DMS53 (cell line): ENCODE results near the gene ZIK1.

ENCODE experiments used
- DNase-seq: peaks from one replicate; lab custom pipeline; 2025; lab: John Stamatoyannopoulos, UW

ZIK1 gene

DNA sequence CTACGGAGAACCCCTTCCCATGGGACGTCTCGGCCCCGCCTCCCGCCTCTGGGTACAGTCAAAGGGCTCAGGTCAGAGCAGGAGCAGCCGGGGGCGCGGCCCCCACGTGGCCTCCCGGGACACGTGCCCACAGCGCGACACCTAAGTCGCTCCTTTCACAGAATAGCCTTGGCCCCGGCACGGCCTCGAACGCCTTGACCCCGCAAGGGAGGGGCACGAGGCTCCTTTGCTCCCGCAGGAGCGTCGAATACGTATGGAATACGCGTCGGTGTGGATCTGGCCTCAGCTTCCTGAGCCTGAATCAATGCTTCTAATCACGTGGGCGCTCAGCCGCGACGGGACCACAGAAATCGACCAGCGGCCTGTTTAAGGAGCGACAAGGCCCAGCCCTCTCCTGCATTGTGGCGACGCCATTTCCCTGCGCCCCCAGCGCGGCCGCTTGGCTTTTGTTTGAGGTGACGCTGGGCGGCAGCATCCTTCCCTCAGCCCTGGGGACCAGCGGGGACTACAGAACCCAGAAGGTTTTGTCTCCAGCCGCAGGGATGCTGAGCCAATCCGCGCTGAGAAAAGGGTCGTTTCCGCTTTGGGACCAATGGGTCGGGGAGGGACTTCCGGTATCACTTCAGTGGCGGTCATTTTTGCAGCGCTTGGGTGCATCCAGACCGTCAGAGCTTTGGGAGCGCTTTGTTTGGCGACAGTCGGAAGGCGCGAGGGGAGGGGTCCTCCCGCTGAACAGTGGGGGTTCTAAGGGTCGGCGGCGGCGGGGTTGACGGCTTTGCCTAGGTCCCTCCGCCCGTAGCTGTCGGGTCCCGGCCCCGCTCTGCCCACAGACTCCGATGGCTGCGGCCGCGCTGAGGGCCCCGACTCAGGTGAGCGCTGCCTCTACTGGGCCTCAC is at the start of gene ZIK1:
TSS of gene ZIK1 (plus strand) at position 625 of the 896 bp plus-strand sequence. CDS start at position 837, 212 bp downstream.
- DNase-seq: peak; percentile 97

- DNase-seq: no peak
Observed at GRCh38 chr19:57537953-57538547, 45.9 kb upstream of the ZIK1 start.

- DNase-seq: no peak
Observed at GRCh38 chr19:57546513-57546912, 37.4 kb upstream of the ZIK1 start.

- DNase-seq: peak; percentile 15
Observed at GRCh38 chr19:57552432-57552831, 31.5 kb upstream of the ZIK1 start.

DNA sequence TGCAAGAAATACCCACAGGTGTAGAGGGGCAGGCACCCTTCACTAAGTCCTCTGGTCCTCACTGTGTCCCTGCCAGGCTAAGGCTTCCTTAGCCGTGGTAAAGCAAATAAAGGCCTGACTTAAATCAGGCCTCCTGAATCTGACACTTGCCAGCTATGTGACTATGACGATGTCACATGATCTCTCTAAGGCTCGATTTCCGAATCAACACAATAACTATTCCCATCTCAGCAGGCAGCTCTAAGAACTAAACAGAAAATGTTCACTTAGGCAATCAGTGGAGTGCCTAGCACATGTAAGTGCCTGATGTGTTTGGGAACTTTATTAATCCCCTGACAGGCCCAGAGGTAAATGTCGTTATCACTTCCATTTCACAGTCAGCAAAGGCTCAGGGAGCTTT is 26.3 kb upstream of the ZIK1 start:
- no peak for DNase-seq

- DNase-seq: no peak
Observed at GRCh38 chr19:57558525-57558924, 25.4 kb upstream of the ZIK1 start.

GRCh38 chr19:57559008-57559403 is 24.9 kb upstream of the ZIK1 start:
- DNase-seq: peak; percentile 56

DNA sequence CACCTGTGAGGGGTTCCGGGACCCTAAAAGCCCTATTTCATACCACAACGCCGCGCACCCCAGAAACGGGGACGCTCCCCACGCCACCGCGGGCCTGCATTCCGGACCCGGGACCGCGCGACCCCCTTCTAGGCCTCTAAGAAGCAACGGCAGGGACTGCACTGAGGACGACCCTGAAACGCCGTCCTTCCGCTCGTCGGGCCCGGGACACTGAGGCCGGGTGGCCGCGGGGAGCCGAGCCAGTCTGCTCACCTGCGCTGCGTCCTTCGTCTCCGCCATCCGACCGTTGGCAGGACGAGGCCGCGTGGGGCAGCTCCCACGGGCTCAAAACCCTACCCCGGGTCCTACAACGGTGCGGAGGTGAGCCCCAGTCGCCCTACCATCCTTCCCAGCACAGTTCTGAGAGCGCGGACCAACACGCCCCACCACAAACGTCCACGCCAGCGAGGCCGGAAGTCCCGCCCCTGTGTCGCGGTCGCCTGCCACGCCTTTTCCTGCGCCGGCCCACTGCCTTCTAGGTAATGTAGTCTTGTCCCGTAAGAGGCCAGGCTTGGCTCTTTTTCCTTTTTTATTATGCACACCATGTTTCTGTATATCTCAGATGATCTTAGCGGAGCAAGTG is 24.4 kb upstream of the ZIK1 start, which contains the start of gene ZNF550:
TSS of gene ZNF550 (minus strand) at position 460 of the 622 bp plus-strand sequence. CDS start at position 279, 181 bp downstream.
- DNase-seq: peak; percentile 93

- DNase-seq: peak; percentile 66
Observed at GRCh38 chr19:57560049-57560491, 23.9 kb upstream of the ZIK1 start.

- peak; percentile 9 for DNase-seq
Observed at GRCh38 chr19:57563547-57563946, 20.4 kb upstream of the ZIK1 start.

DNA sequence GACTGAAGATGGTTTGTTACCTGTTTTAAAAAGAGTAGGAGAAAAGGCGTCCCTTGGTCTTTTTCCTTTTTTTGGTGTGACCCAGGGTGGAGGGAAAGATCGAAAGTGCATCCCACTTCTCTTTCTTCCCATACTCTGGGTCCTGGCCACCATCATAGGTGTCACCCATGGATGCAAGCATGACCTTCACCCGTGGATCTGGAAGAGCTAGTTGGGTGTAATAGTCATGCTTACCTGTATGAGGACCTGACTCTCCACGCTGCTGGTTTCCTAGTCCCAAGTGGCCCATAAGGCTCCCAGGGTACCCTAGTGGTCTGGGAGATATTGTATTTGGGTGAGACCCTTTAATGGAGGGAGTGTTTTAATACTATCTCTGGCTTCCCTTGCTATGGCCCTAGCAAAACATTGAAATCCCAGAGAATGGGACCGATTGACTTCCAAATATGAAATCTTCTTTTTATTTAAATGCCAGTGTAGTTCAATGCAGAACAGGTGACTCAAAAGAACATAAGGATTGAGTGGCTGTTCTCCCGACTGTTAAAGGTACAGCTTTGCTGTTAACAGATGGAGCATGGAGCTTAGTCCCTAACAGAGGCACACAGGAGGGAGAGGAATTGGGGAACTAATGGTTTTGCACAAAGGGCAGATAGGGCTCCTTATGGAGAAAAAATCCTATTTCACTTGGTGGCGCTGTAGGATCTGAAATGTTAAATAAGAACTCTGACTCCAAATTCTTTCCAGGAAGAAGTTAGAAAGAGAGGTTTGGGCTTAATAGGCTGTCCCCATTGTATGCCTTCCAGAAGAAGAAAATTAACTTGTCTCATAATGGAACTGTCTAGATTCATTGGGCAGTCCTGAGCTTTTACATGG is 17.3 kb upstream of the ZIK1 start:
- DNase-seq: peak; percentile 67

DNA sequence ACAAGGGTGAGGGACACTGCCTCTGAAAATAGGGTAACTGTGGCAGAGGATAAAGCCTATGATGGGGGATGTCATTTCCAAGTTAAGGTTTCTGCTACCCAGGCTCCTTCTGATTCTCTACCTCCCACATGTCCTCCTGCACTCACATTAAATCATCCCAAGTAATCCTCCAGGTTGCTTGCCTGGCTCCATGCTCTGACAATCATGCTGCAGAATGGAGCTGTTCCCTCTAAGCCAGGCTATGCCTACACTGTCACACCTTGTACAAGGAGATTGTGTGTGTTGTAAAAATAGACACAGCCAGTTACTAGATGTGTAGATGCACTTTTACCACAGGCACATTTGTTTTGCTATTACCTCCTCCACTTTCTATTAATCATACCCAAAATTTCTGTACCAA is 13.2 kb upstream of the ZIK1 start:
- no peak for DNase-seq

GRCh38 chr19:57572415-57572947 is 11.5 kb upstream of the ZIK1 start:
- no peak for DNase-seq

DNA sequence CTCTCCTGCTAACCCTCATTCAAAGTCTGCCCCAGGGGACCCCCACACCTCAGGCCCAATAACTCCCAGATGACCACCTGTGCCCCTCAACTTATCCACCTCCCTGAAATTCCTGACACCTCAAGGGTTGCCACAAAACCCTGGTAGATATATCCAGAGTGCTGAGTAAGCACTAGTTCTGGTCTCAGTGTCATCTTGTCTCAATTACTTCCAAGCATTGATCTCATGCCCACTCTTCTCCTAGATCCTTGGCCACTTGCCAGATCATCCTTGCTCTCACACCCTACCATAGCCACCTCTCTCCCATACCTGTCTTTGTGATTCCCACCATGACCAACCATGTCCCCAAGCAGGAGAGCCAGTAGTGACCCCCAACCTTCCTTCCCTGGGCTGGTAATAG is 7.3 kb upstream of the ZIK1 start:
- no peak for DNase-seq

GRCh38 chr19:57578487-57579205 is 5.3 kb upstream of the ZIK1 start, which contains the start of gene ZNF416:
ZNF416 (minus strand) TSS chr19:57578911; CDS start chr19:57578704, 207 bp downstream.
- DNase-seq: peak; percentile 99

DNA sequence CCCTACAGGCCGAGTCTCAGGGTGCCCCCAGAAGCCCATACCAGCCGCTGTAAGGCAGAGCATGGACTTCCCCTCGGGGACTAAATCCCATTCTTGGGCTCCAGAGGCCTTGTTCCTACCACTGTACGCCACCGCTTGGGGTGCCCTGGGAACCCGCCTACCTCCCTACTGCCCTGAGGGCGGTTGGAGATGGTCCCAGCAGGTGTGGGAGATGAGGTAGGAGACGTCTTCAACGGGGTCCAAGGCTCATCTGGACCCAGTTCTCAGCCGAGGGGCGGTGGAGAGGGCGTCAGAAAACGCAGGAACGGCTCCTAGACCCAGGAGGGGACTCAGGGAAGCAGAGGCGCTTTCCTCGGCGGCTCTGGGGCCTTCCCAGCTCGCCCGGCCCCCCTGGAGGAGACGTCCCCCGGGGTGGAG is 833 bp upstream of the ZIK1 start:
- DNase-seq: no peak

- DNase-seq: no peak
Observed at GRCh38 chr19:57587529-57587928, 3.6 kb downstream of the ZIK1 start.

GRCh38 chr19:57599377-57599760 is 15.4 kb downstream of the ZIK1 start:
- no peak for DNase-seq

DNA sequence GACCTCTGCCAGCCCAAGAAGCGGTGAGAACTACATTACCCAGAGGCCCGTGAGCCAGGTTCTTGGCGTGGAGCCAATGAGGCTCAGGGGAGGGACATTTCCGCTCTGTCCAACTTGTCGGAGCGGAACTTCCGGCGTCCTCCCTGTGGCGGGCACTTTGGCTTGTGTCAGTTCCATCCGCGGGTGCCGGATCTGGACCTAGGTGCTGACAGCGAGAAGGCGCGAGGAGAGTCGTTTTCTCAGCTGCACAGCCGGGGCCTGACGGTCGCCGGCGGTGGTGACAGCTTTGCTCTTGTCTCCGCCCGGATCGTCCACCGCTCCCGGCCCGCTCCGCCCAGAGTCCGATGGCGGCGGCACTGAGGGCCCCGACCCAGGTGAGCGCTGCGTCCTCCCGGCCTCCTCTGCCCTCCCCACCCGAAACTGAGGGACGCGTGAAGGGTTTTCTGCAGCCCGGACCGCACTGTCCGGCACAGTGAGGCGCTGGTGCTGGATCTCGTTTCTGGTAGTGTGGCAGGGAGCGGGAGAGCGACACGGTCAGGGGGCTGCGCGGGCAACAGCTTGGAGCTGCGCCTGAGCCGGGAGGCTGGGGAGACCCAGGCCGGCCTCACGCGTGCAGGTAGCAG is 15.9 kb downstream of the ZIK1 start, which contains the start of gene ZNF530:
TSS of gene ZNF530 (plus strand) at position 125 of the 623 bp plus-strand sequence. CDS start 4,461 bp downstream, outside the sequence.
- DNase-seq: peak; percentile 96

DNA sequence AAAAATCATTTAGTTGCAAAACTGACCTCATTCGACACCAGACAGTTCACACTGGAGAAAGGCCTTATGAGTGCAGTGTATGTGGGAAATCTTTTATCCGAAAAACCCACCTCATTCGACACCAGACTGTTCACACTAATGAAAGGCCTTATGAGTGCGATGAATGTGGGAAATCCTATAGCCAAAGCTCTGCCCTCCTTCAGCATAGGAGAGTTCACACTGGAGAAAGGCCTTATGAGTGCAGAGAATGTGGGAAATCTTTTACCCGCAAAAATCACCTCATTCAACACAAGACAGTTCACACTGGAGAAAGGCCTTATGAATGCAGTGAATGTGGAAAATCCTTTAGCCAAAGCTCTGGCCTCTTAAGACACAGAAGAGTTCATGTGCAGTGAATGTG is 23.0 kb downstream of the ZIK1 start:
- DNase-seq: no peak
